PC-9 (cell line): ENCODE measurements around the gene SF3A2. TPM values are rescaled to one million over a fixed set of nuclear protein-coding genes. Genes with fewer than 3 reads are reported as not detected.

ENCODE experiments used
- BruUV-seq: library from RNA; stranded (reverse); fragments of 400-500 nt; replicated peaks from 2 replicates; lab custom pipeline; 2021; lab: Mats Ljungman, UMichigan
- CTCF ChIA-PET: fragments of 300-600 bp; sonication (Branson Sonifier 250); formaldehyde crosslinking; loops from one replicate; lab custom pipeline; 2022; ENCODE audit warnings: antibody characterized with exemption; lab: Charles Lee
- POLR2A ChIA-PET: fragments of 300-600 bp; sonication (Branson Sonifier 250); formaldehyde crosslinking; loops from one replicate; lab custom pipeline; 2022; ENCODE audit warnings: antibody characterized with exemption; ENCODE audit not compliant: unreplicated experiment; lab: Charles Lee
- DNase-seq, 2 experiments: peaks; one replicate each; pipeline versions ENCODE4 v3.0.0 to v3.0.0-alpha.2; 2015 to 2022; ENCODE audit warnings: mixed read lengths in 1 of 2
- H2AFZ ChIP-seq: fragments of 200-600 bp; sonication (generic); 2 replicates; pipeline ENCODE4 v1.8.1; 2017; ENCODE audit warnings: antibody characterized with exemption
- H3F3A ChIP-seq: fragments of 200-600 bp; sonication (generic); 2 replicates; pipeline ENCODE4 v1.8.1; 2017; ENCODE audit warnings: antibody characterized with exemption, mild to moderate bottlenecking, low read depth; ENCODE audit not compliant: insufficient read depth
- H3K27ac ChIP-seq: fragments of 200-600 bp; sonication (generic); 2 replicates; pipeline ENCODE4 v1.6.1; 2016; ENCODE audit warnings: mixed run types
- H3K27me3 ChIP-seq: fragments of 200-600 bp; sonication (generic); 2 replicates; pipeline ENCODE4 v1.6.1; 2016; ENCODE audit warnings: low read depth, mixed run types; ENCODE audit not compliant: insufficient read depth
- H3K36me3 ChIP-seq: fragments of 200-600 bp; sonication (generic); 2 replicates; pipeline ENCODE4 v1.6.1; 2016; ENCODE audit warnings: low read depth, mixed run types
- H3K4me1 ChIP-seq: fragments of 200-600 bp; sonication (generic); replicated peaks from 2 replicates; pipeline ENCODE4 v1.6.1; 2016; ENCODE audit warnings: mixed run types; ENCODE audit not compliant: insufficient read depth
- H3K4me2 ChIP-seq: fragments of 200-600 bp; sonication (generic); 2 replicates; pipeline ENCODE4 v1.6.1; 2017; ENCODE audit warnings: mixed run types
- H3K4me3 ChIP-seq: fragments of 200-600 bp; sonication (generic); 2 replicates; pipeline ENCODE4 v1.6.1; 2016; ENCODE audit warnings: mixed run types
- H3K79me2 ChIP-seq: fragments of 200-600 bp; sonication (generic); 2 replicates; pipeline ENCODE4 v1.6.1; 2017; ENCODE audit warnings: low read depth, mixed run types
- H3K9me2 ChIP-seq: fragments of 200-600 bp; sonication (generic); 2 replicates; pipeline ENCODE4 v1.8.1; 2017; ENCODE audit warnings: mild to moderate bottlenecking; ENCODE audit not compliant: insufficient read depth
- H3K9me3 ChIP-seq: fragments of 200-600 bp; sonication (generic); 2 replicates; pipeline ENCODE4 v1.8.1; 2016; ENCODE audit warnings: low read depth; ENCODE audit not compliant: insufficient read depth
- H4K20me1 ChIP-seq: fragments of 200-600 bp; sonication (generic); 2 replicates; pipeline ENCODE4 v1.8.1; 2017; ENCODE audit not compliant: insufficient read depth
- CTCF ChIP-seq: fragments of 200-600 bp; sonication (generic); conservative IDR thresholded peaks from 2 replicates; pipeline ENCODE4 v1.6.1; 2017; ENCODE audit warnings: mixed run types, antibody characterized with exemption, mild to moderate bottlenecking, moderate library complexity
- EZH2 ChIP-seq: fragments of 200-600 bp; sonication (generic); IDR thresholded peaks from 2 replicates; pipeline ENCODE4 v1.8.0; 2017; ENCODE audit warnings: antibody characterized with exemption, low read depth
- intact Hi-C: fragments of 100-400 bp; cut with micrococcal nuclease; formaldehyde crosslinking; loops from one replicate; pipeline ENCODE4 v1.10.0; 2022; ENCODE audit not compliant: unreplicated experiment
- total RNA-seq: library from RNA; stranded (reverse); gene quantifications from 2 replicates; pipeline ENCODE4 v1.2.3, GENCODE V29; 2021

SF3A2 gene
- total RNA-seq, 1 experiment from 2014 or later: 83.0 TPM

GRCh38 chr19:2259336-2259735, 22.7 kb downstream of the SF3A2 start:
- CTCF ChIA-PET: no interaction called here
- no peak overlapping the region for H2AFZ ChIP-seq
- no peaks in the 10 kb centered on the region for H4K20me1 ChIP-seq
- DNase-seq: peak; percentile 32 to 62
- H3K9me2 ChIP-seq: no peaks in the 10 kb centered on the region
- H3K27ac ChIP-seq: peak overlapping the region; percentile 78; the same call in 1 of the 2 replicates
- H3K4me2 ChIP-seq: peak overlapping the region; percentile 53; the same call in 1 of the 2 replicates
- H3F3A ChIP-seq: peaks cover 12% of the 10 kb centered on the region
- no peaks in the 10 kb centered on the region for H3K36me3 ChIP-seq
- intact Hi-C loops: no loop called here
- BruUV-seq: no TSS peak
- no peaks in the 10 kb centered on the region for H3K79me2 ChIP-seq
- peaks cover 9% of the 10 kb centered on the region for H3K4me1 ChIP-seq
- no peak overlapping the region for H3K4me3 ChIP-seq
- POLR2A ChIA-PET: no interaction called here
- H3K27me3 ChIP-seq: no peaks in the 10 kb centered on the region
- TF ChIP-seq EZH2: no peak
- no peak for TF ChIP-seq CTCF
- H3K9me3 ChIP-seq: no peaks in the 10 kb centered on the region

DNA sequence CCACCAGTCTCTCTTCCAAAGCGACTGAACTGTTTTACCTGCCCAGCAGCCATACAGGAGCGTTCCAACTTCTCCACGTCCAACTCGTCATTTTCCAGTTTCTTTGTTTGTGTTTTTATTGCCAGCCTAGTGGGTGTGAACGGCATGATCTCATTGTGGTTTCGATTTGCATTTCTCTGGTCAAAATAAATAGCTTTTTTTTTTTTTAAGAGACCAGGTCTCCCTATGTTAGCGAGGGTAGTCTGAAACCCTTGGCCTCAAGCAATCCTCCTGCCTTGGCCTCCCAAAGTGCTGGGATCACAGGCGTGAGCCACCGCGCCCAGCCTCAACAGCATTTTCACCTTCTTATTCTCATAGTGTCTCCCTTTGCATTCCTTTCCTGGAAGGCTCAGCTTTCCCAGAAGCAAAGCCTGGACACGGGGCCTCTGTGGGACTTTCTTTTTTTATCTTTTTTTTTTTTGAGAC, 23.7 kb downstream of the SF3A2 start:
- no peaks in the 10 kb centered on the region for H3K79me2 ChIP-seq
- H3K36me3 ChIP-seq: no peaks in the 10 kb centered on the region
- no TSS peak for BruUV-seq
- H3K9me3 ChIP-seq: no peaks in the 10 kb centered on the region
- H3K9me2 ChIP-seq: no peaks in the 10 kb centered on the region
- no peaks in the 10 kb centered on the region for H3K27me3 ChIP-seq
- intact Hi-C loops: no loop called here
- peak overlapping the region; percentile 53 for H3K4me2 ChIP-seq
- peak; percentile 27 to 71 for DNase-seq
- no peak for TF ChIP-seq EZH2
- no peak for TF ChIP-seq CTCF
- peaks cover 12% of the 10 kb centered on the region for H3F3A ChIP-seq
- H3K4me1 ChIP-seq: peaks cover 9% of the 10 kb centered on the region
- ChIA-PET CTCF (no interaction called here), POLR2A (interaction anchor here (0.6 to 0.7 kb wide), 3 partner anchors 17 to 442 kb away, joined by 3 to 13 read pairs (median 5); no protein-coding TSS in a partner anchor)
- H2AFZ ChIP-seq: no peak overlapping the region
- H3K27ac ChIP-seq: peak overlapping the region; percentile 78
- no peak overlapping the region for H3K4me3 ChIP-seq
- H4K20me1 ChIP-seq: no peaks in the 10 kb centered on the region

DNA sequence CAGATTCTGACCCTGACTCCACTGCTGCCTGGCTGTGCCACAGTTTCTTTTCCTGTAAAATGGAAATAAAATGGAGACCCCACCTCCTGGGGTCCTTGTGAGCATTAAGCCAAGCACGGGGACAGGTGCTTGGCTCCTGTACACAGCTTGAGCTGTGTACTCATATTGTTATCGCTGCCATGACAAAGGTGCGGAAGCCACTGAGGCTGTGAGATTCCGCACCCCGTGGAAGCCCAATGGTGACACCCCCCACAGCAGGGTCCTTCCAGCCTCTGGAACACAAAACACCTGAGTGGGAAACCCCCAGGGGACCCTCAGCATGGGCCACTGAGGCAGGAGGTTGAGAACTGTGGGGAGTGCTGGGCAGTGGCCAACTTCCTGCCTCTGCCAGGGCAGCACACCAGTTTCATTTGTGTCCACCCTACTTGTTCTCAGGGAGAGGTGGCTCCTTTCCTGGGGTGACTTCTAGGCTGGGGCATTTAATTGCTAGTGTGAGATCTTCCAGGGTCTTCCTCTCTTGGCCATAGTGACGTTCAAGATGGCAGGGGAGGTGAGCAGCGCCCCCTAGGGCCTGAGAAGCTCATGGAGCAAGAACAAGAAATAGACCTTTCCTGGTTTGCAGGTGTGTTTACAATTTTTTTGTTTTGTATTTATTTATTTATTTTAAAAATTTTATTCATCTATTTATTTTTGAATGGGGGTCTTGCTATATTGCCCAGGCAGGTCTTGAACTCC, 25.0 kb downstream of the SF3A2 start:
- H3K4me1 ChIP-seq: peaks cover 9% of the 10 kb centered on the region
- H2AFZ ChIP-seq: no peak overlapping the region
- H3K9me2 ChIP-seq: no peaks in the 10 kb centered on the region
- no peak overlapping the region for H3K4me2 ChIP-seq
- no peak overlapping the region for H3K4me3 ChIP-seq
- H3K36me3 ChIP-seq: no peaks in the 10 kb centered on the region
- H3F3A ChIP-seq: peaks cover 12% of the 10 kb centered on the region
- H3K27me3 ChIP-seq: no peaks in the 10 kb centered on the region
- ChIA-PET POLR2A (no interaction called here), CTCF (interaction anchor here (0.7 kb wide), 1 partner anchor 250 kb away, joined by 6 read pairs; no protein-coding TSS in a partner anchor)
- TF ChIP-seq EZH2 (no peak), CTCF (peak; percentile 68)
- DNase-seq: no peak
- no TSS peak for BruUV-seq
- no peaks in the 10 kb centered on the region for H3K79me2 ChIP-seq
- no peaks in the 10 kb centered on the region for H4K20me1 ChIP-seq
- H3K9me3 ChIP-seq: no peaks in the 10 kb centered on the region
- no peak overlapping the region for H3K27ac ChIP-seq
- intact Hi-C loops: no loop called here
